Neuronal stem cell (in vitro differentiated cells): Measurements from ENCODE around the gene STMN3.

Experiments used
- DNase-seq: peaks from one replicate; pipeline ENCODE4 v3.0.0-alpha.2; 2013; ENCODE audit warnings: low spot score
- H2AFZ ChIP-seq: one replicate; pipeline ENCODE4 v1.6.1; 2013; ENCODE audit warnings: mild to moderate bottlenecking, low read length, inconsistent platforms
- H2AK5ac ChIP-seq: 2 replicates; pipeline ENCODE4 v1.6.1; 2013; ENCODE audit warnings: low read depth, mild to moderate bottlenecking, inconsistent platforms, low read length, moderate library complexity, mixed read lengths
- H2BK120ac ChIP-seq: 2 replicates; pipeline ENCODE4 v1.6.1; 2013; ENCODE audit warnings: low read depth, mild to moderate bottlenecking, inconsistent platforms, low read length, moderate library complexity, mixed read lengths
- H2BK12ac ChIP-seq: one replicate; pipeline ENCODE4 v1.6.1; 2013; ENCODE audit warnings: low read length, inconsistent platforms
- H2BK15ac ChIP-seq: 2 replicates; pipeline ENCODE4 v1.6.1; 2013; ENCODE audit warnings: mild to moderate bottlenecking, low read length, inconsistent platforms, mixed read lengths
- H2BK5ac ChIP-seq: one replicate; pipeline ENCODE4 v1.6.1; 2013; ENCODE audit warnings: inconsistent platforms, mild to moderate bottlenecking, low read length, moderate library complexity
- H3K14ac ChIP-seq: one replicate; pipeline ENCODE4 v1.6.1; 2013; ENCODE audit warnings: low read length, inconsistent platforms
- H3K18ac ChIP-seq: 2 replicates; pipeline ENCODE4 v1.6.1; 2013; ENCODE audit warnings: low read length, inconsistent platforms
- H3K23ac ChIP-seq: 2 replicates; pipeline ENCODE4 v1.6.1; 2013; ENCODE audit warnings: low read depth, mild to moderate bottlenecking, mixed read lengths, low read length, inconsistent platforms; ENCODE audit not compliant: poor library complexity
- H3K27ac ChIP-seq: replicated peaks from 3 replicates; pipeline ENCODE4 v1.5.1; 2013; ENCODE audit warnings: low read length, inconsistent platforms
- H3K27me3 ChIP-seq, 3 experiments: 2 replicates each; pipeline ENCODE4 v1.6.1; 2013; ENCODE audit warnings: low read length in 3 of 3, mild to moderate bottlenecking in 2 of 3, inconsistent platforms in 1 of 3, low read depth in 1 of 3, mixed read lengths in 1 of 3, moderate library complexity in 1 of 3; ENCODE audit not compliant: control insufficient read depth in 3 of 3, insufficient read depth in 3 of 3
- H3K36me3 ChIP-seq, 2 donors: replicated peaks in 1 of 2; 2 replicates each; pipeline ENCODE4 v1.6.1; 2013; ENCODE audit warnings: low read length in 2 of 2; ENCODE audit not compliant: control insufficient read depth in 2 of 2, insufficient read depth in 2 of 2
- H3K4ac ChIP-seq: 2 replicates; pipeline ENCODE4 v1.6.1; 2013; ENCODE audit warnings: inconsistent platforms, mild to moderate bottlenecking, low read length, moderate library complexity
- H3K4me1 ChIP-seq, 2 donors: 1 replicate in 1 of 2; 2 replicates in 1 of 2; pipeline ENCODE4 v1.6.1; 2013; ENCODE audit warnings: low read length in 2 of 2, low read depth in 1 of 2; ENCODE audit not compliant: control insufficient read depth in 2 of 2, insufficient read depth in 1 of 2
- H3K4me2 ChIP-seq: one replicate; pipeline ENCODE4 v1.6.1; 2013; ENCODE audit warnings: mild to moderate bottlenecking, low read length, inconsistent platforms; ENCODE audit not compliant: insufficient read depth, poor library complexity, severe bottlenecking
- H3K4me3 ChIP-seq, 2 donors: 2 replicates each; pipeline ENCODE4 v1.5.1; 2013; ENCODE audit warnings: low read length in 2 of 2, mild to moderate bottlenecking in 2 of 2, inconsistent platforms in 1 of 2, moderate library complexity in 1 of 2
- H3K79me1 ChIP-seq: one replicate; pipeline ENCODE4 v1.6.1; 2013; ENCODE audit warnings: low read depth, mild to moderate bottlenecking, inconsistent platforms, low read length, moderate library complexity
- H3K9ac ChIP-seq: one replicate; pipeline ENCODE4 v1.6.1; 2013; ENCODE audit warnings: mild to moderate bottlenecking, low read depth, low read length, inconsistent platforms; ENCODE audit not compliant: poor library complexity
- H3K9me3 ChIP-seq, 2 donors: replicated peaks in 1 of 2; 2 replicates each; pipeline versions ENCODE3 to v1.6.1; 2013; ENCODE audit warnings: low read length in 2 of 2, mild to moderate bottlenecking in 2 of 2, inconsistent platforms in 1 of 2, low read depth in 1 of 2, mixed read lengths in 1 of 2, moderate library complexity in 1 of 2; ENCODE audit not compliant: control insufficient read depth in 2 of 2, insufficient read depth in 1 of 2
- H4K8ac ChIP-seq: one replicate; pipeline ENCODE4 v1.6.1; 2013; ENCODE audit warnings: low read depth, mild to moderate bottlenecking, inconsistent platforms, low read length, moderate library complexity
- H4K91ac ChIP-seq: one replicate; pipeline ENCODE4 v1.6.1; 2013; ENCODE audit warnings: low read length, low read depth, mild to moderate bottlenecking, inconsistent platforms; ENCODE audit not compliant: poor library complexity
- WGBS, 2 donors: extraction: QIAGEN DNeasy Blood & Tissue Kit; methylation state at CpG; one replicate each; pipeline ENCODE4 v1.1.7; 2013; ENCODE audit warnings: missing lambda C conversion rate in 2 of 2, mixed read lengths in 1 of 2; ENCODE audit not compliant: insufficient read length in 2 of 2, insufficient replicate concordance in 1 of 2; ENCODE audit errors: extremely low coverage in 2 of 2; 5-methylcytosine and 5-hydroxymethylcytosine counted together

Gene STMN3

GRCh38 chr20:63680857-63681608 lies 27.8 kb upstream of the STMN3 start:
- WGBS, 2 donors = no CpG with 5 or more reads among the region's 23 CpGs

DNA sequence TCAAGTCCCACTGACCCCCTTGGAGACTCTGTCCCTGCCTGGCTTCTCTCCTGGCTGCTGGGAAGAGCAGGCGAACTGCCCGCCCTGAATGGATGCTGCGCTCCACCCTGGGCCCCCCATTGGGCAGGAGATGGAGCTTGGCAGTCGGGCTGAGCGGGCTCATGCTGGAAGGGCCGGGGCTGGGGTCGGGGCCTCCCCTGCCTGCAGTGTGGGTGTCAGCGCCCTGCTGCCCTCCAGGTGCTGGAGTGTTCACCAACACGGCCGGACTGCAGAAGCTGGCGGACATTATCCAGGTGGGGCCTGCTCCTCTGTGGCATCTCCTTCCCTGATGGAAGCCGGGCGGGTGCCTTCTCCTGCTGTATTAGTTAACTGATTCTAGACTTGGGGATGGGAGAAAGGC lies 27.2 kb upstream of the STMN3 start:
- Histone ChIP-seq H3K18ac (no peak overlapping the region), H3K27me3 (no peaks in the 10 kb centered on the region), H3K36me3 (peaks cover 4 to 59% of the 10 kb centered on the region in 2 donors), H3K23ac (no peak overlapping the region), H2BK15ac (no peak overlapping the region), H3K79me1 (peaks cover 4% of the 10 kb centered on the region), H3K4me2 (no peak overlapping the region), H4K91ac (no peak overlapping the region), H3K4me3 (no peak overlapping the region), H3K14ac (no peak overlapping the region), H2BK5ac (no peak overlapping the region), H2BK12ac (peak overlapping the region; percentile 10), H3K9me3 (peaks cover 0 to 3% of the 10 kb centered on the region in 2 donors), H2BK120ac (no peak overlapping the region), H3K9ac (no peak overlapping the region), H3K27ac (no peak overlapping the region), H2AFZ (no peak overlapping the region), H4K8ac (no peak overlapping the region), H3K4me1 (peaks cover 0 to 2% of the 10 kb centered on the region in 2 donors), H2AK5ac (no peak overlapping the region), H3K4ac (no peak overlapping the region)
- no CpG with 5 or more reads among the region's 13 CpGs for WGBS, 2 donors
- no peak for DNase-seq

More at GRCh38 chr20:63680857-63681608, 27.8 kb upstream of the STMN3 start:
- Histone ChIP-seq H3K4me1 (peaks cover 2 to 4% of the 10 kb centered on the region in 2 donors), H3K4ac (no peak overlapping the region), H3K23ac (peak overlapping the region; percentile 55), H2BK12ac (peak overlapping the region; percentile 10), H3K27ac (peak overlapping the region; percentile 14), H3K14ac (peak overlapping the region; percentile 21), H4K8ac (no peak overlapping the region), H4K91ac (no peak overlapping the region), H3K27me3 (no peaks in the 10 kb centered on the region), H3K9me3 (peaks cover 0 to 3% of the 10 kb centered on the region in 2 donors), H3K4me3 (no peak overlapping the region), H3K36me3 (peaks cover 4 to 53% of the 10 kb centered on the region in 2 donors), H3K79me1 (peaks cover 4% of the 10 kb centered on the region), H3K4me2 (no peak overlapping the region), H2AFZ (no peak overlapping the region), H2BK120ac (no peak overlapping the region), H3K9ac (peak overlapping the region; percentile 21), H2BK15ac (no peak overlapping the region), H2AK5ac (no peak overlapping the region), H2BK5ac (peak overlapping the region; percentile 83), H3K18ac (no peak overlapping the region)
- no peak for DNase-seq

- DNase-seq = no peak
- H2BK5ac ChIP-seq = no peak overlapping the region
- peaks cover 4% of the 10 kb centered on the region for H3K79me1 ChIP-seq
- no CpG with 5 or more reads among the region's 19 CpGs for WGBS, 2 donors
- peak overlapping the region; percentile 38 for H3K14ac ChIP-seq
- no peaks in the 10 kb centered on the region for H3K27me3 ChIP-seq
- no peak overlapping the region for H2AFZ ChIP-seq
- H3K4me1 ChIP-seq = peaks cover 0 to 2% of the 10 kb centered on the region in 2 donors
- H4K91ac ChIP-seq = no peak overlapping the region
- H2BK120ac ChIP-seq = no peak overlapping the region
- no peak overlapping the region for H2BK15ac ChIP-seq
- peak overlapping the region; percentile 52 for H3K23ac ChIP-seq
- peak overlapping the region in 1 of 2 donors; percentile 34 for H3K4me3 ChIP-seq
- no peak overlapping the region for H3K27ac ChIP-seq
- H3K18ac ChIP-seq = no peak overlapping the region
- peaks cover 4 to 64% of the 10 kb centered on the region in 2 donors for H3K36me3 ChIP-seq
- no peak overlapping the region for H2AK5ac ChIP-seq
- H3K4me2 ChIP-seq = no peak overlapping the region
- H3K9me3 ChIP-seq = peaks cover 0 to 3% of the 10 kb centered on the region in 2 donors
- no peak overlapping the region for H4K8ac ChIP-seq
- no peak overlapping the region for H2BK12ac ChIP-seq
- H3K9ac ChIP-seq = no peak overlapping the region
- H3K4ac ChIP-seq = no peak overlapping the region
These were observed 26.6 kb upstream of the STMN3 start for GRCh38 chr20:63679799-63680305.

DNA sequence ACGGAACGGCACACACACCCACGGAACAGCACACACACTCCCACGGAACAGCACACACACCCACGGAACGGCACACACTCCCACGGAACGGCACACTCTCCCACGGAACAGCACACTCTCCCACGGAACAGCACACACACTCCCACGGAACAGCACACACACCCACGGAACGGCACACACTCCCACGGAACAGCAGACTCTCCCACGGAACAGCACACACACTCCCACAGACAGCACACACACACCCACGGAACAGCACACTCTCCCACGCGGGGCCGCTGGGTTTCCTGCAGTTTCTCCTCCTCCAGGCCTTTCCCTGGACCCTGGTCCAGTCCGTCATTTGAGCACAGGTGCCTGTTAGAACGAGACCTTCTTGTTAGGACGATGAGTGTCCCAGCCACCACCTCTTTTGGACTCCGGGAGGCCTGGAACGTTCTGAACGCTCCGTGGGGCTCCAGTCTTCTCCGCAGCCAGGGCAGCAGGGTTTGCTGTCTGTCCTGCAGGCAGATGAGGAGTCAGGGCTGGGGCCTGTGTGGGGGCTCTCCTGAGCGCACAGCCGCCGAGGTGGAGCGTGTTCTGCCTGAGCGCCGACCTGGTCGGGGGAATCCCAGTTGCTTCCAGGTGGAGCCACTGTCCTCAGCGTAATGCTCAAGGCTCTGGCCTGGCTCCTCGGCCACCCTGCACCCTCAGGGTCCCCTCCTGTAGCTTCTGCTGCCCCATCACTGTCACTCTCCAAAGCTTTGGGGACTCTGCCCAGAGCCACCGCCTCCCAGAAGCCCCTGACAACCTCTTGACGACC lies 25.6 kb upstream of the STMN3 start:
- no peak for DNase-seq
- Histone ChIP-seq H2BK120ac (no peak overlapping the region), H3K79me1 (peaks cover 2% of the 10 kb centered on the region), H3K4me2 (no peak overlapping the region), H3K27ac (no peak overlapping the region), H3K27me3 (no peaks in the 10 kb centered on the region), H3K14ac (no peak overlapping the region), H3K4me1 (peaks cover 0 to 2% of the 10 kb centered on the region in 2 donors), H2BK12ac (no peak overlapping the region), H2BK5ac (no peak overlapping the region), H3K23ac (peak overlapping the region; percentile 65), H4K91ac (no peak overlapping the region), H3K18ac (no peak overlapping the region), H3K4me3 (no peak overlapping the region), H2AK5ac (no peak overlapping the region), H4K8ac (no peak overlapping the region), H2BK15ac (no peak overlapping the region), H3K9ac (no peak overlapping the region), H2AFZ (no peak overlapping the region), H3K4ac (no peak overlapping the region), H3K36me3 (peaks cover 6 to 72% of the 10 kb centered on the region in 2 donors), H3K9me3 (peaks cover 0 to 3% of the 10 kb centered on the region in 2 donors)
- no CpG with 5 or more reads among the region's 38 CpGs for WGBS, 2 donors
